K562 (cell line): ENCODE results near the gene LAPTM5. TPM values are rescaled to one million over a fixed set of nuclear protein-coding genes. Genes with fewer than 3 reads are reported as not detected.

Experiments used
- CBX1 ChIP-seq: sonication (generic); IDR thresholded peaks from 2 replicates; pipeline ENCODE4 v1.6.1; 2016; ENCODE audit warnings: antibody characterized with exemption, low read depth, mild to moderate bottlenecking
- CBX3 ChIP-seq, 2 experiments: IDR thresholded peaks; 1 replicate in 1 of 2; 2 replicates in 1 of 2; pipeline ENCODE4 v1.6.1; 2012; ENCODE audit warnings: inconsistent platforms in 2 of 2, low read length in 2 of 2, borderline replicate concordance in 1 of 2, control low read depth in 1 of 2
- CBX8 ChIP-seq: fragments of 200-600 bp; sonication (generic); IDR thresholded peaks from 2 replicates; pipeline ENCODE4 v1.6.1; 2012; ENCODE audit warnings: borderline replicate concordance, mixed run types, low read depth, mild to moderate bottlenecking, moderate library complexity, mixed read lengths, low read length, control low read depth, inconsistent platforms; ENCODE audit not compliant: poor library complexity, severe bottlenecking; ENCODE audit errors: extremely low read depth
- CHD2 ChIP-seq: IDR thresholded peaks from 2 replicates; pipeline ENCODE4 v1.6.1; 2011; ENCODE audit warnings: low read depth, low read length
- ESRRB ChIP-seq: fragments of 250-450 bp; sonication (Bioruptor Pico); IDR thresholded peaks from 2 replicates; pipeline ENCODE4 v1.5.0; 2020; ENCODE audit warnings: mild to moderate bottlenecking, moderate library complexity, borderline replicate concordance
- HOXB6 ChIP-seq: fragments of 250-450 bp; sonication (Bioruptor Pico); IDR thresholded peaks from 2 replicates; pipeline ENCODE4 v1.5.1; 2022; ENCODE audit warnings: mild to moderate bottlenecking, borderline replicate concordance
- MAFF ChIP-seq: IDR thresholded peaks from 2 replicates; pipeline ENCODE4 v1.6.1; 2012; ENCODE audit warnings: low read length, improper control_type of control experiment
- NR2C2 ChIP-seq, 2 experiments: fragments of 200-800 bp in 1 of 2; sonication (Bioruptor generic) in 1 of 2; sonication (generic) in 1 of 2; formaldehyde crosslinking in 1 of 2; IDR thresholded peaks; 2 replicates each; pipeline versions ENCODE4 v1.6.1 to v1.8.0; 2016 to 2022; ENCODE audit warnings: mild to moderate bottlenecking in 1 of 2, missing compliant biosample characterization in 1 of 2, missing genetic modification characterization in 1 of 2, missing genetic modification reagents in 1 of 2
- RFX5 ChIP-seq: IDR thresholded peaks from 2 replicates; pipeline ENCODE4 v1.6.1; 2011; ENCODE audit warnings: low read depth, mild to moderate bottlenecking, improper control_type of control experiment, low read length
- SAFB ChIP-seq: fragments of 200-400 bp; formaldehyde crosslinking; IDR thresholded peaks from 2 replicates; pipeline ENCODE4 v1.6.1; 2017; ENCODE audit warnings: low read depth, low read length, borderline replicate concordance
- SAP30 ChIP-seq: fragments of 200-600 bp; sonication (generic); IDR thresholded peaks from 2 replicates; pipeline ENCODE4 v1.6.1; 2012; ENCODE audit warnings: borderline replicate concordance, low read depth, mild to moderate bottlenecking, moderate library complexity, low read length, control low read depth, inconsistent platforms; ENCODE audit not compliant: insufficient read depth, poor library complexity, severe bottlenecking
- SP1 ChIP-seq: sonication (generic); formaldehyde crosslinking; IDR thresholded peaks from 2 replicates; pipeline ENCODE4 v1.8.1; 2022; ENCODE audit warnings: mild to moderate bottlenecking, missing genetic modification reagents
- SUPT5H ChIP-seq: fragments of 450-650 bp; IDR thresholded peaks from 2 replicates; pipeline ENCODE4 v1.6.1; 2016
- TAF7 ChIP-seq: fragments of 450-650 bp; IDR thresholded peaks from 2 replicates; pipeline ENCODE4 v1.6.1; 2016; ENCODE audit warnings: missing genetic modification characterization, missing compliant biosample characterization
- ZNF174 ChIP-seq: fragments of 250-450 bp; sonication (Bioruptor Pico); IDR thresholded peaks from 2 replicates; pipeline ENCODE4 v1.4.0; 2020; ENCODE audit warnings: mild to moderate bottlenecking
- ZNF175 ChIP-seq: fragments of 200-800 bp; sonication (Bioruptor generic); IDR thresholded peaks from 2 replicates; pipeline ENCODE4 v1.6.1; 2016; ENCODE audit warnings: low read depth, mild to moderate bottlenecking, missing genetic modification characterization, missing compliant biosample characterization
- polyA plus RNA-seq, 8 experiments: library from polyadenylated mRNA; depleted of rRNA in 4 of 8; stranded (reverse) in 5 of 8; unstranded in 3 of 8; fragments of >200 nt; fragmentation: Nextera tagmentation in 2 of 8; fragmentation: Illumina TruSeq in 1 of 8; extraction: Ambion mirVana in 2 of 8; extraction: Trizol in 1 of 8; gene quantifications; 2 replicates each; pipeline versions ENCODE4 v1.2.1 to v1.2.3, GENCODE V29; 2011 to 2014; ENCODE audit warnings: inconsistent platforms in 1 of 8, missing spikeins in 1 of 8
- total RNA-seq, 7 experiments: library from RNA; depleted of rRNA in 6 of 7; stranded (reverse); fragments of >200 nt in 6 of 7; fragmentation: Illumina TruSeq in 2 of 7; extraction: Trizol in 2 of 7; gene quantifications; 2 replicates each; pipeline versions ENCODE4 v1.2.1 to v1.2.3, GENCODE V29; 2011 to 2021; ENCODE audit warnings: low replicate concordance in 1 of 7
- TF ChIP-seq, protein P1 (sequence below): sonication (generic); formaldehyde crosslinking; IDR thresholded peaks from 2 replicates; pipeline ENCODE4 v1.8.1; 2023; ENCODE audit warnings: mild to moderate bottlenecking, missing genetic modification reagents, moderate library complexity
- TF ChIP-seq, protein P2 (sequence below): fragments of 450-650 bp; IDR thresholded peaks from 2 replicates; pipeline ENCODE4 v1.6.1; 2016
- TF ChIP-seq, protein P3 (sequence below): sonication (generic); formaldehyde crosslinking; IDR thresholded peaks from 2 replicates; pipeline ENCODE4 v1.9.0; 2022; ENCODE audit warnings: mild to moderate bottlenecking, missing genetic modification reagents

The LAPTM5 gene
- total and polyA plus RNA-seq, 9 of the 15 experiments (the other 6 are each of a cell fraction or from before 2014, with no cell fraction given), result 2.4 to 47.3 (median 20.3) TPM

DNA sequence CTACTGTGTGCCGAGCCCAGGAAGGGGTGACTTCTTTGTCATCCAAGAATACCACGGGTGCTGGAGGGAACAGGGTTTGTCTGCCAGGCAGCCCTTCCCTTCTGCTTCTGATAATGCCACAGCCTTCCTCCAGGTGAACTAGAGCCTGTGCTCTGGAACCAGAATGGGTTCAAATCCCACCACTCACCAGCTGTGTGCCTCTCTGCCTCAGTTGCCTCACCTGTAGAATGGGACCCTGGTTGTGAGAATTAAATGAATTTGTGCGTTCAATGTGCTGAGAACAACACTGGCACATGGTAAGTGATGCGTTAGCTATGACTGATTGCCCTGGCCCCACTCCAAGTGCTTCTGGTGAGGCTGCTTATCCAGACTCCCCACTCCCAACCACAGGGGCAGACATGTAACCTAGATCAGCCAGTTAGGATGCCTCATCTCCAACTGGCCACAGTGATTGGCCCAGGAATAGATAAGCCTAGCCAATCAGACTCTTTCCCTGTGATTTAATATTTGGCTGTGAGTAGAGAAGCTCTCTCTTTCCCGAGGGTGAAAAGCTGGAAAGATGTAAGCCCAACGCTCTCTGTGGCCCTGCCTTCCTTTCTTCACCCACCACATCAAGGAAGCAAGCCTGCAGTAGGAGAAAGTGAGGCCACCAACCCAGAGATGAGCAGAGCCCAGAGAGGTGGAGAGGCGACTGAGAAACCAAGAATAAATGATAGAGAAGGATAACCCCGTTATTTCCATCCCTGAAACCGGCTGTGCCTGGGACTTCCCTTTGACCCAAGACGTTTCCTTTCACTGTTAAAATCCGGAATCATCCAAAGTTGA lies 20.8 kb upstream of the LAPTM5 start (continued):
- TF ChIP-seq SAFB, result no peak
- no peak for TF ChIP-seq CBX8
- TF ChIP-seq, protein P1, sequence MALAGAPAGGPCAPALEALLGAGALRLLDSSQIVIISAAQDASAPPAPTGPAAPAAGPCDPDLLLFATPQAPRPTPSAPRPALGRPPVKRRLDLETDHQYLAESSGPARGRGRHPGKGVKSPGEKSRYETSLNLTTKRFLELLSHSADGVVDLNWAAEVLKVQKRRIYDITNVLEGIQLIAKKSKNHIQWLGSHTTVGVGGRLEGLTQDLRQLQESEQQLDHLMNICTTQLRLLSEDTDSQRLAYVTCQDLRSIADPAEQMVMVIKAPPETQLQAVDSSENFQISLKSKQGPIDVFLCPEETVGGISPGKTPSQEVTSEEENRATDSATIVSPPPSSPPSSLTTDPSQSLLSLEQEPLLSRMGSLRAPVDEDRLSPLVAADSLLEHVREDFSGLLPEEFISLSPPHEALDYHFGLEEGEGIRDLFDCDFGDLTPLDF (CRISPR knock-in tag), result peak; percentile 84
- TF ChIP-seq ZNF174 (CRISPR knock-in tag), result no peak
- TF ChIP-seq CBX3 (IDR thresholded peaks at IDR 0.05; ENCODE audit: borderline replicate concordance in 1 of 2, low read length in 2 of 2), result peak in 1 of 2 experiments; percentile 98; a peak in 2 of 3 replicates
- TF ChIP-seq RFX5, result no peak
- no peak for TF ChIP-seq SAP30
- peak; percentile 86 for TF ChIP-seq SP1
- peak; percentile 95; the same call in 1 of the 2 replicates for TF ChIP-seq ZNF175 (CRISPR knock-in tag)
- TF ChIP-seq ESRRB (CRISPR knock-in tag), result 0 out of 2 replicates have a peak, but pooled peaks have one; percentile 38
- peak; percentile 75 for TF ChIP-seq NR2C2 (CRISPR knock-in tag; IDR thresholded peaks at IDR 0.05)
- peak; percentile 82 for TF ChIP-seq NR2C2 (tag; IDR thresholded peaks at IDR 0.05)
- TF ChIP-seq MAFF, result no peak
- TF ChIP-seq TAF7, result peak; percentile 61
- TF ChIP-seq SUPT5H, result peak; percentile 98
- peak; percentile 71; the same call in 1 of the 2 replicates for TF ChIP-seq HOXB6 (CRISPR knock-in tag)
- TF ChIP-seq CHD2, result peak; percentile 75
- TF ChIP-seq, protein P2, sequence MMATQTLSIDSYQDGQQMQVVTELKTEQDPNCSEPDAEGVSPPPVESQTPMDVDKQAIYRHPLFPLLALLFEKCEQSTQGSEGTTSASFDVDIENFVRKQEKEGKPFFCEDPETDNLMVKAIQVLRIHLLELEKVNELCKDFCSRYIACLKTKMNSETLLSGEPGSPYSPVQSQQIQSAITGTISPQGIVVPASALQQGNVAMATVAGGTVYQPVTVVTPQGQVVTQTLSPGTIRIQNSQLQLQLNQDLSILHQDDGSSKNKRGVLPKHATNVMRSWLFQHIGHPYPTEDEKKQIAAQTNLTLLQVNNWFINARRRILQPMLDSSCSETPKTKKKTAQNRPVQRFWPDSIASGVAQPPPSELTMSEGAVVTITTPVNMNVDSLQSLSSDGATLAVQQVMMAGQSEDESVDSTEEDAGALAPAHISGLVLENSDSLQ, result peak; percentile 95
- TF ChIP-seq CBX1, result peak; percentile 90; the same call in 1 of the 2 replicates
- TF ChIP-seq, protein P3, sequence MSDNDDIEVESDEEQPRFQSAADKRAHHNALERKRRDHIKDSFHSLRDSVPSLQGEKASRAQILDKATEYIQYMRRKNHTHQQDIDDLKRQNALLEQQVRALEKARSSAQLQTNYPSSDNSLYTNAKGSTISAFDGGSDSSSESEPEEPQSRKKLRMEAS (CRISPR knock-in tag), result peak; percentile 99
